K562 (cell line): ENCODE measurements around the gene PLA2G2C. TPM values are rescaled to one million over a fixed set of nuclear protein-coding genes. Genes with fewer than 3 reads are reported as not detected.

Experiments
- ZNF431 ChIP-seq: sonication (generic); formaldehyde crosslinking; IDR thresholded peaks from 2 replicates; pipeline ENCODE4 v1.8.0; 2022; ENCODE audit warnings: mild to moderate bottlenecking, missing genetic modification reagents
- polyA plus RNA-seq, 8 experiments: library from polyadenylated mRNA; depleted of rRNA in 4 of 8; stranded (reverse) in 5 of 8; unstranded in 3 of 8; fragments of >200 nt; fragmentation: Nextera tagmentation in 2 of 8; fragmentation: Illumina TruSeq in 1 of 8; extraction: Ambion mirVana in 2 of 8; extraction: Trizol in 1 of 8; gene quantifications; 2 replicates each; pipeline versions ENCODE4 v1.2.1 to v1.2.3, GENCODE V29; 2011 to 2014; ENCODE audit warnings: inconsistent platforms in 1 of 8, missing spikeins in 1 of 8
- total RNA-seq, 7 experiments: library from RNA; depleted of rRNA in 6 of 7; stranded (reverse); fragments of >200 nt in 6 of 7; fragmentation: Illumina TruSeq in 2 of 7; extraction: Trizol in 2 of 7; gene quantifications; 2 replicates each; pipeline versions ENCODE4 v1.2.1 to v1.2.3, GENCODE V29; 2011 to 2021; ENCODE audit warnings: low replicate concordance in 1 of 7
- TF ChIP-seq, protein P1 (sequence below): fragments of 450-650 bp; IDR thresholded peaks from 2 replicates; pipeline ENCODE4 v1.6.1; 2016; ENCODE audit warnings: mild to moderate bottlenecking, moderate library complexity
- TF ChIP-seq, protein P2 (sequence below): sonication (generic); formaldehyde crosslinking; IDR thresholded peaks from 2 replicates; pipeline ENCODE4 v1.8.0; 2022; ENCODE audit warnings: mild to moderate bottlenecking, missing genetic modification reagents, borderline replicate concordance

Gene PLA2G2C
- total and polyA plus RNA-seq, 9 of the 15 experiments (the other 6 are each of a cell fraction or from before 2014, with no cell fraction given): 0.14 to 0.49 (median 0.21) TPM

DNA sequence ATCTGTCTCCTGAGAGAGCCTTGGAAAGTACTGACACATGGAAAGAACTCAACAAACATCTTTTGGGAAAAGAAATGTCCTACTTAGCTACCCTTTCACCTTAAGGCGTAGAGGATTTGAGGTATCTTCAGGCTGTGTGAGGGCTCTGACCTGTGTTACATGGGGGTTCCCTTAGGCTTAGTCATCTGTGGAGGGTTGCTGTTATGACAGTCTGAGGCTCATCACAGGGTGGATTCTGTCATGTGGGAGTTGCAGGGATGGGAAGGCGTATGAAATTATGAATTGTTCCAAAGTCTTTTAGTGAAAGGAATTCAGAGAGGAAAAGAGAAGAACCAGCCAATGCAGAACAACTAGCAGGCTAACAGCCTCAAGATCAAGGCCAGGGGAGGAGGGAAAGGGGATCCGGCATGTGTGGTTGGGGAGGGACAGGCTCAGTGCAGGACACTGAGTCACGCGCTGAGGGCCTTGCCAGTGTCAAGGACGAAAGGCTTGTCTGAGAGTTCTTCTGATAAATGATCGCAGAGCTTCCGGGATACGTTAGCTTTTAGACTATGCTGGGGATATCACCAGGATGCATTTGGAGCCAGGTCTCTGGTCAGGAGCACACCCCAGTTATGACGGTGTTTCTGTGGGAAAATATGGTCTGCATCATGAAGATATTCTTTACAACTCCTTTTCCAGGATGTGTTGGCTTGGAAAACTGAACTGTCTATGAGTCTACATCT is 24.6 kb upstream of the PLA2G2C start (continued):
- TF ChIP-seq, protein P1, sequence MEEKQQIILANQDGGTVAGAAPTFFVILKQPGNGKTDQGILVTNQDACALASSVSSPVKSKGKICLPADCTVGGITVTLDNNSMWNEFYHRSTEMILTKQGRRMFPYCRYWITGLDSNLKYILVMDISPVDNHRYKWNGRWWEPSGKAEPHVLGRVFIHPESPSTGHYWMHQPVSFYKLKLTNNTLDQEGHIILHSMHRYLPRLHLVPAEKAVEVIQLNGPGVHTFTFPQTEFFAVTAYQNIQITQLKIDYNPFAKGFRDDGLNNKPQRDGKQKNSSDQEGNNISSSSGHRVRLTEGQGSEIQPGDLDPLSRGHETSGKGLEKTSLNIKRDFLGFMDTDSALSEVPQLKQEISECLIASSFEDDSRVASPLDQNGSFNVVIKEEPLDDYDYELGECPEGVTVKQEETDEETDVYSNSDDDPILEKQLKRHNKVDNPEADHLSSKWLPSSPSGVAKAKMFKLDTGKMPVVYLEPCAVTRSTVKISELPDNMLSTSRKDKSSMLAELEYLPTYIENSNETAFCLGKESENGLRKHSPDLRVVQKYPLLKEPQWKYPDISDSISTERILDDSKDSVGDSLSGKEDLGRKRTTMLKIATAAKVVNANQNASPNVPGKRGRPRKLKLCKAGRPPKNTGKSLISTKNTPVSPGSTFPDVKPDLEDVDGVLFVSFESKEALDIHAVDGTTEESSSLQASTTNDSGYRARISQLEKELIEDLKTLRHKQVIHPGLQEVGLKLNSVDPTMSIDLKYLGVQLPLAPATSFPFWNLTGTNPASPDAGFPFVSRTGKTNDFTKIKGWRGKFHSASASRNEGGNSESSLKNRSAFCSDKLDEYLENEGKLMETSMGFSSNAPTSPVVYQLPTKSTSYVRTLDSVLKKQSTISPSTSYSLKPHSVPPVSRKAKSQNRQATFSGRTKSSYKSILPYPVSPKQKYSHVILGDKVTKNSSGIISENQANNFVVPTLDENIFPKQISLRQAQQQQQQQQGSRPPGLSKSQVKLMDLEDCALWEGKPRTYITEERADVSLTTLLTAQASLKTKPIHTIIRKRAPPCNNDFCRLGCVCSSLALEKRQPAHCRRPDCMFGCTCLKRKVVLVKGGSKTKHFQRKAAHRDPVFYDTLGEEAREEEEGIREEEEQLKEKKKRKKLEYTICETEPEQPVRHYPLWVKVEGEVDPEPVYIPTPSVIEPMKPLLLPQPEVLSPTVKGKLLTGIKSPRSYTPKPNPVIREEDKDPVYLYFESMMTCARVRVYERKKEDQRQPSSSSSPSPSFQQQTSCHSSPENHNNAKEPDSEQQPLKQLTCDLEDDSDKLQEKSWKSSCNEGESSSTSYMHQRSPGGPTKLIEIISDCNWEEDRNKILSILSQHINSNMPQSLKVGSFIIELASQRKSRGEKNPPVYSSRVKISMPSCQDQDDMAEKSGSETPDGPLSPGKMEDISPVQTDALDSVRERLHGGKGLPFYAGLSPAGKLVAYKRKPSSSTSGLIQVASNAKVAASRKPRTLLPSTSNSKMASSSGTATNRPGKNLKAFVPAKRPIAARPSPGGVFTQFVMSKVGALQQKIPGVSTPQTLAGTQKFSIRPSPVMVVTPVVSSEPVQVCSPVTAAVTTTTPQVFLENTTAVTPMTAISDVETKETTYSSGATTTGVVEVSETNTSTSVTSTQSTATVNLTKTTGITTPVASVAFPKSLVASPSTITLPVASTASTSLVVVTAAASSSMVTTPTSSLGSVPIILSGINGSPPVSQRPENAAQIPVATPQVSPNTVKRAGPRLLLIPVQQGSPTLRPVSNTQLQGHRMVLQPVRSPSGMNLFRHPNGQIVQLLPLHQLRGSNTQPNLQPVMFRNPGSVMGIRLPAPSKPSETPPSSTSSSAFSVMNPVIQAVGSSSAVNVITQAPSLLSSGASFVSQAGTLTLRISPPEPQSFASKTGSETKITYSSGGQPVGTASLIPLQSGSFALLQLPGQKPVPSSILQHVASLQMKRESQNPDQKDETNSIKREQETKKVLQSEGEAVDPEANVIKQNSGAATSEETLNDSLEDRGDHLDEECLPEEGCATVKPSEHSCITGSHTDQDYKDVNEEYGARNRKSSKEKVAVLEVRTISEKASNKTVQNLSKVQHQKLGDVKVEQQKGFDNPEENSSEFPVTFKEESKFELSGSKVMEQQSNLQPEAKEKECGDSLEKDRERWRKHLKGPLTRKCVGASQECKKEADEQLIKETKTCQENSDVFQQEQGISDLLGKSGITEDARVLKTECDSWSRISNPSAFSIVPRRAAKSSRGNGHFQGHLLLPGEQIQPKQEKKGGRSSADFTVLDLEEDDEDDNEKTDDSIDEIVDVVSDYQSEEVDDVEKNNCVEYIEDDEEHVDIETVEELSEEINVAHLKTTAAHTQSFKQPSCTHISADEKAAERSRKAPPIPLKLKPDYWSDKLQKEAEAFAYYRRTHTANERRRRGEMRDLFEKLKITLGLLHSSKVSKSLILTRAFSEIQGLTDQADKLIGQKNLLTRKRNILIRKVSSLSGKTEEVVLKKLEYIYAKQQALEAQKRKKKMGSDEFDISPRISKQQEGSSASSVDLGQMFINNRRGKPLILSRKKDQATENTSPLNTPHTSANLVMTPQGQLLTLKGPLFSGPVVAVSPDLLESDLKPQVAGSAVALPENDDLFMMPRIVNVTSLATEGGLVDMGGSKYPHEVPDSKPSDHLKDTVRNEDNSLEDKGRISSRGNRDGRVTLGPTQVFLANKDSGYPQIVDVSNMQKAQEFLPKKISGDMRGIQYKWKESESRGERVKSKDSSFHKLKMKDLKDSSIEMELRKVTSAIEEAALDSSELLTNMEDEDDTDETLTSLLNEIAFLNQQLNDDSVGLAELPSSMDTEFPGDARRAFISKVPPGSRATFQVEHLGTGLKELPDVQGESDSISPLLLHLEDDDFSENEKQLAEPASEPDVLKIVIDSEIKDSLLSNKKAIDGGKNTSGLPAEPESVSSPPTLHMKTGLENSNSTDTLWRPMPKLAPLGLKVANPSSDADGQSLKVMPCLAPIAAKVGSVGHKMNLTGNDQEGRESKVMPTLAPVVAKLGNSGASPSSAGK: peak; percentile 54
- no peak for TF ChIP-seq ZNF431 (CRISPR knock-in tag)
- TF ChIP-seq, protein P2, sequence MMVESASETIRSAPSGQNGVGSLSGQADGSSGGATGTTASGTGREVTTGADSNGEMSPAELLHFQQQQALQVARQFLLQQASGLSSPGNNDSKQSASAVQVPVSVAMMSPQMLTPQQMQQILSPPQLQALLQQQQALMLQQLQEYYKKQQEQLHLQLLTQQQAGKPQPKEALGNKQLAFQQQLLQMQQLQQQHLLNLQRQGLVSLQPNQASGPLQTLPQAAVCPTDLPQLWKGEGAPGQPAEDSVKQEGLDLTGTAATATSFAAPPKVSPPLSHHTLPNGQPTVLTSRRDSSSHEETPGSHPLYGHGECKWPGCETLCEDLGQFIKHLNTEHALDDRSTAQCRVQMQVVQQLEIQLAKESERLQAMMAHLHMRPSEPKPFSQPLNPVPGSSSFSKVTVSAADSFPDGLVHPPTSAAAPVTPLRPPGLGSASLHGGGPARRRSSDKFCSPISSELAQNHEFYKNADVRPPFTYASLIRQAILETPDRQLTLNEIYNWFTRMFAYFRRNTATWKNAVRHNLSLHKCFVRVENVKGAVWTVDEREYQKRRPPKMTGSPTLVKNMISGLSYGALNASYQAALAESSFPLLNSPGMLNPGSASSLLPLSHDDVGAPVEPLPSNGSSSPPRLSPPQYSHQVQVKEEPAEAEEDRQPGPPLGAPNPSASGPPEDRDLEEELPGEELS (CRISPR knock-in tag): no peak
